DND-41 (cell line): ENCODE results near the gene CD70.
"Not testable (repeated sequence)": the region's sequence is repeated elsewhere in the genome, so short reads cannot be mapped to it uniquely, and the experiment has no call there.

Source experiments
- ATAC-seq: fragments of 200-7000 bp; cut with Tn5 transposase; 3 replicates; pipeline ENCODE4 v1.9.1; 2021; ENCODE audit warnings: low read depth; ENCODE audit not compliant: insufficient read depth
- DNase-seq: peaks from one replicate; pipeline ENCODE4 v3.0.0-alpha.2; 2020
- H2AFZ ChIP-seq: 2 replicates; pipeline ENCODE4 v1.6.0; 2012; ENCODE audit warnings: low read depth, low read length
- H3K27ac ChIP-seq: 2 replicates; pipeline ENCODE4 v1.5.1; 2012; ENCODE audit warnings: low read length, inconsistent platforms
- H3K27me3 ChIP-seq: fragments of 200-600 bp; sonication (generic); 2 replicates; pipeline ENCODE4 v1.6.0; 2012; ENCODE audit warnings: low read length, mild to moderate bottlenecking, inconsistent platforms; ENCODE audit not compliant: insufficient read depth, poor library complexity
- H3K36me3 ChIP-seq: 2 replicates; pipeline ENCODE4 v1.5.1; 2012; ENCODE audit warnings: low read length, inconsistent platforms; ENCODE audit not compliant: insufficient read depth
- H3K4me1 ChIP-seq: 2 replicates; pipeline ENCODE4 v1.5.1; 2012; ENCODE audit warnings: mild to moderate bottlenecking, low read length; ENCODE audit not compliant: insufficient read depth
- H3K4me2 ChIP-seq: 2 replicates; pipeline ENCODE4 v1.6.0; 2012; ENCODE audit warnings: mild to moderate bottlenecking, moderate library complexity, low read length, inconsistent platforms; ENCODE audit not compliant: insufficient read depth
- H3K4me3 ChIP-seq, 2 experiments: fragments of 200-600 bp in 1 of 2; shearing (Covaris generic) in 1 of 2; 2 replicates each; pipeline ENCODE4 v1.5.1; 2012 to 2016; ENCODE audit warnings: inconsistent platforms in 2 of 2, low read length in 2 of 2, mild to moderate bottlenecking in 2 of 2, low read depth in 1 of 2, moderate library complexity in 1 of 2
- H3K79me2 ChIP-seq: 2 replicates; pipeline ENCODE4 v1.6.0; 2012; ENCODE audit warnings: low read length, inconsistent platforms; ENCODE audit not compliant: insufficient read depth
- H3K9ac ChIP-seq: 2 replicates; pipeline ENCODE4 v1.6.0; 2012; ENCODE audit warnings: low read depth, mild to moderate bottlenecking, inconsistent platforms, low read length, moderate library complexity
- H3K9me3 ChIP-seq: 2 replicates; pipeline ENCODE4 v1.5.1; 2012; ENCODE audit warnings: low read length, moderate library complexity, mild to moderate bottlenecking, inconsistent platforms; ENCODE audit not compliant: insufficient read depth, severe bottlenecking
- H4K20me1 ChIP-seq: 2 replicates; pipeline ENCODE4 v1.6.0; 2012; ENCODE audit warnings: low read length; ENCODE audit not compliant: insufficient read depth
- CTCF ChIP-seq: IDR thresholded peaks from 2 replicates; pipeline ENCODE4 v1.5.1; 2012; ENCODE audit warnings: borderline replicate concordance, low read length, moderate library complexity, mild to moderate bottlenecking; ENCODE audit not compliant: poor library complexity, severe bottlenecking; ENCODE audit errors: extremely low read depth
- EZH2 ChIP-seq: IDR thresholded peaks from 3 replicates; pipeline ENCODE4 v1.6.1; 2012; ENCODE audit warnings: borderline replicate concordance, low read depth, mild to moderate bottlenecking, moderate library complexity, low read length, inconsistent platforms; ENCODE audit not compliant: severe bottlenecking

CD70 gene

DNA sequence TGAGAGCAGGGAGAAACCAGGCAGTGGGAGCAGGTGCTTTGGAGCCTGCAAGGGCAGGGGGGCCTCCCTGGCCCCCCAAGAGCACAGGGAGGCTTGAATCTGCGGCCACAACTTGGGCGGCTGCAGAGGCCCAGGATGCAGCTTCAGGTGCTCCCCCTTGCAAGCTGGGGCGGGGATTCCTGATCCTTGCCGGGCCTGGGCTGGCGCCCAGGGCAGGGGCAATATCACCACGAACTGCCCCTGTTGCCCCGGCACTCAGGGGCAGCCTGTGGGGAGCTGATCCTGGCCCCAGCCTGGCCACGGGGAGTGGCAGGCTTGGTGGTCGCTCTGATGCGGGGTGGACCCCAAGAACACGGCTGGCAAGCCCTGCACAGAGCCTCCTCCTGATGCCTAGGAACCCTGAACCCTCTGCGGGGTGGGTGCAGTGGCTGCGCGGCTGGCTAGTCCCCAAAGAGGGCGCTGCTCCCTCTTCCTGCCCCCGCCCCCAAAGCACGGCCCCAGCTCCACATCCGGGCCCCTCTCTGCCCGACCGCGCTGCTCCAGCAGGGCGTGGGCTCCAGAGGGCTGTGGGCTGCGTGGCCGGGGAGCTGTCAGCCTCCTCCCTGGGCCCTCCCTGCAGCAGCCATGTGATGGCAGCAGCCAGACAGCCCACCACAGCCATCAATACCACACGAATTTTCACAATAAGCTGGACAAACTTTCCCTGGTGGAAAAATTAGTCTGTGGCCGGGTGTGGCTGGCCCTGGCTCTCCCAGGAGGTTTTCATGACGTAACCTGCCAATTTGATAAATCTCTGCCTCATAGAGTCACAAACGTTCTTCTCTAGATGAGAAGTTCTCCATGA, 39.1 kb downstream of the CD70 start:
- Histone ChIP-seq H3K27me3 (no peaks in the 10 kb centered on the region), H3K4me2 (peak overlapping the region; percentile 30), H3K79me2 (no peaks in the 10 kb centered on the region), H3K36me3 (no peaks in the 10 kb centered on the region), H3K9me3 (peaks cover 13% of the 10 kb centered on the region), H2AFZ (peak overlapping the region; percentile 70), H3K27ac (peak overlapping the region; percentile 50), H3K9ac (0 out of 2 replicates have a peak overlapping the region, but pooled peaks have one; percentile 20), H4K20me1 (no peaks in the 10 kb centered on the region), H3K4me3 (no peak overlapping the region), H3K4me1 (peaks cover 18% of the 10 kb centered on the region)
- DNase-seq: peak; percentile 75
- ATAC-seq: peak; percentile 95
- TF ChIP-seq EZH2 (no peak), CTCF (peak; percentile 55)

DNA sequence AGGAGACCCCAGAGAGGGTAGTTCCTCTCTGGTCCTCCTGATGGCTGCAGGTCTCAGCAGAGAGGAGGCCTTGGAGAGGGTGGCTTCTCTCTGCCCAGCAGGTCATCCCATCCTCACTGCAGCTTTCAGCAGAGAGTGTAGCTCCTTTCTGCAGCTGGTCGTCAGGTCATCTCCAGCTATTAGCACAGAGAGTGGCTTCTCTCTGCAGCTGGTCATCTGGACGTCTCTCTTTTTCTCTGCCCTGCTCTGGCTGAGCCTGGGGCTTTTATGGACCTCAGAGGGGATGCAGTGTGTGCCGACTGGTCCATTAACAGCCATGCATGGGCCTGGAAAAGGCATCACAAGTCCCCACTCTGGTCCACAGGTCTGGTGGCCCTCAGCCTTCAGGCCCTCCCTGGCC, 39.9 kb downstream of the CD70 start:
- ATAC-seq (no peak), DNase-seq (no peak)
- no peak for TF ChIP-seq CTCF
- TF ChIP-seq EZH2: no peak
- Histone ChIP-seq H4K20me1 (no peaks in the 10 kb centered on the region), H3K4me1 (peaks cover 12% of the 10 kb centered on the region), H3K36me3 (no peaks in the 10 kb centered on the region), H2AFZ (no peak overlapping the region), H3K79me2 (no peaks in the 10 kb centered on the region), H3K4me3 (no peak overlapping the region), H3K9me3 (peaks cover 20% of the 10 kb centered on the region), H3K9ac (no peak overlapping the region), H3K27me3 (no peaks in the 10 kb centered on the region), H3K4me2 (no peak overlapping the region), H3K27ac (no peak overlapping the region; the same call in 1 of the 2 replicates)

- H3K79me2 ChIP-seq, DNase-seq, H3K9ac ChIP-seq, H3K4me3 ChIP-seq, H3K36me3 ChIP-seq, H4K20me1 ChIP-seq, H2AFZ ChIP-seq, ATAC-seq, H3K4me2 ChIP-seq, H3K27ac ChIP-seq, H3K27me3 ChIP-seq: not testable (repeated sequence)
- peaks cover 12% of the 10 kb centered on the region for H3K4me1 ChIP-seq
- H3K9me3 ChIP-seq: peaks cover 20% of the 10 kb centered on the region
Observed at GRCh38 chr19:6550679-6551078, 40.3 kb downstream of the CD70 start.

- Histone ChIP-seq H3K9ac (no peak overlapping the region), H3K9me3 (peaks cover 12% of the 10 kb centered on the region), H3K27ac (no peak overlapping the region), H3K4me2 (no peak overlapping the region), H3K4me1 (peaks cover 4% of the 10 kb centered on the region), H4K20me1 (no peaks in the 10 kb centered on the region), H2AFZ (no peak overlapping the region), H3K27me3 (no peaks in the 10 kb centered on the region), H3K36me3 (no peaks in the 10 kb centered on the region), H3K4me3 (no peak overlapping the region), H3K79me2 (no peaks in the 10 kb centered on the region)
- DNase-seq (no peak), ATAC-seq (no peak)
- TF ChIP-seq EZH2: no peak
- TF ChIP-seq CTCF: no peak
Observed at GRCh38 chr19:6543866-6544347, 47.0 kb downstream of the CD70 start.
